Ascending aorta (tissue), 2 donors: ENCODE measurements around the gene PLA2G4A. TPM values are rescaled to one million over a fixed set of nuclear protein-coding genes. Genes with fewer than 3 reads are reported as not detected.

Experiments used
- DNase-seq, 2 donors: peaks; one replicate each; pipeline ENCODE4 v3.0.0-alpha.2; 2019; ENCODE audit warnings: low spot score in 2 of 2
- H3K27ac ChIP-seq, 2 donors: fragments of 200-600 bp; sonication (generic); one replicate each; pipeline ENCODE4 v1.5.1; 2016 to 2017; ENCODE audit warnings: mild to moderate bottlenecking in 1 of 2
- H3K27me3 ChIP-seq: fragments of 200-600 bp; sonication (generic); one replicate; pipeline ENCODE4 v1.5.1; 2017
- H3K36me3 ChIP-seq, 2 donors: fragments of 200-600 bp; sonication (generic); one replicate each; pipeline ENCODE4 v1.5.1; 2016
- H3K4me1 ChIP-seq, 2 donors: fragments of 200-600 bp; sonication (generic); one replicate each; pipeline ENCODE4 v1.5.1; 2016 to 2017; ENCODE audit warnings: mild to moderate bottlenecking in 1 of 2
- H3K4me3 ChIP-seq, 2 donors: fragments of 200-600 bp; sonication (generic); one replicate each; pipeline ENCODE4 v1.5.1; 2016 to 2017; ENCODE audit warnings: mild to moderate bottlenecking in 1 of 2
- H3K9me3 ChIP-seq, 2 donors: fragments of 200-600 bp; sonication (generic); one replicate each; pipeline ENCODE4 v1.5.1; 2016
- CTCF ChIP-seq, 3 experiments: fragments of 200-600 bp in 2 of 3; fragments of 450-650 bp in 1 of 3; sonication (generic) in 2 of 3; IDR thresholded peaks; one replicate each; pipeline ENCODE4 v1.5.1; 2016 to 2019; ENCODE audit warnings: antibody characterized with exemption in 3 of 3, mild to moderate bottlenecking in 1 of 3, moderate library complexity in 1 of 3
- intact Hi-C: fragments of 100-400 bp; cut with DNase I; formaldehyde crosslinking; loops from one replicate; pipeline ENCODE4 v1.15.1; 2023
- total RNA-seq: library from RNA; depleted of rRNA; stranded (reverse); fragments of >200 nt; gene quantifications from one replicate; pipeline ENCODE4 v1.1.0, GENCODE V29; 2016

PLA2G4A gene
- total RNA-seq, 1 donor from 2014 or later: 0.75 TPM

- Histone ChIP-seq H3K9me3 (no peaks in the 10 kb centered on the region), H3K27me3 (no peaks in the 10 kb centered on the region), H3K36me3 (no peaks in the 10 kb centered on the region), H3K4me1 (no peaks in the 10 kb centered on the region), H3K27ac (no peak overlapping the region), H3K4me3 (no peak overlapping the region)
- DNase-seq: no peak
- intact Hi-C loops: no loop called here
- no peak for TF ChIP-seq CTCF (IDR thresholded peaks at IDR 0.05)
These were observed 29.1 kb upstream of the PLA2G4A start for GRCh38 chr1:186799689-186800054.

DNA sequence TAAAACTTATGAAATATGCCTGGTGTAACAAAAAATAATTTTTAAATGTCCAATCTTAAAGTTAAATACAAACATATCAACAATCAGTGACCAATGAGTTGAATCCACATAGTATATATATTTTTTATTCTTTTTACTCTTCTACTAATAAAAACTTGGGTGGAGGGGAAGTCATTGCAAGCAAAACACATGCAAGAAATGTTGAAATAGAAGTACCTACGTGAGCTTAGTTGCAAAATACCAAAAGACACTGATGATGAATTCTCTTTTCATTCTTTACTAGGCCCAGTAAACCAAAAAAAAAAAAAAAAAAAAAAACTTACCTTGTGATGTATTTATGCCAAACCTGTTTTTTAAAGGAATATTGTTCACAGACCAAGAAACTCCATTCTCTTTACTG, 26.4 kb upstream of the PLA2G4A start:
- Histone ChIP-seq H3K4me3 (no peak overlapping the region), H3K9me3 (no peaks in the 10 kb centered on the region), H3K4me1 (no peaks in the 10 kb centered on the region), H3K27ac (no peak overlapping the region), H3K27me3 (no peaks in the 10 kb centered on the region), H3K36me3 (no peaks in the 10 kb centered on the region)
- no peak for TF ChIP-seq CTCF (IDR thresholded peaks at IDR 0.05)
- intact Hi-C loops: no loop called here
- DNase-seq: no peak

DNA sequence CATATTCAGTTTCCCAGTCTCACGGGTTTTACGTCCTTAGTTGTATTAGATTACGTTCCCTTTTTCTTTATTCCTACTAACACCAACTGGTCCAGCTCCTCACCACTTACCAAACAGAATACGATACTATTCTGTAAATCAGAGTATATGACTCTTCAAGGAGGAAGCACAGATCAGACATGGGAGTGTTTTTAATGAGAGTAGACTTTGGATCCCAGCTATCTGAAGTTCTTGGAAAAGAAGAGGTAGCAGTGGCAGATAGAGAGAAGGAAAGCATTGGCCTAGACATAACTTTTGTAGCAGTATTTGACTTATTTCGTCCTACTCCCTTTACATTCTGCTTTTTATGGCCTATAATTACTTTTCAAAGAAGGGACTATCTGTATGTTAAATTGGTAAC, 24.1 kb upstream of the PLA2G4A start:
- no peak for TF ChIP-seq CTCF (IDR thresholded peaks at IDR 0.05)
- intact Hi-C loops: no loop called here
- Histone ChIP-seq H3K4me3 (no peak overlapping the region), H3K36me3 (no peaks in the 10 kb centered on the region), H3K27ac (no peak overlapping the region), H3K9me3 (no peaks in the 10 kb centered on the region), H3K4me1 (no peaks in the 10 kb centered on the region), H3K27me3 (no peaks in the 10 kb centered on the region)
- no peak for DNase-seq

DNA sequence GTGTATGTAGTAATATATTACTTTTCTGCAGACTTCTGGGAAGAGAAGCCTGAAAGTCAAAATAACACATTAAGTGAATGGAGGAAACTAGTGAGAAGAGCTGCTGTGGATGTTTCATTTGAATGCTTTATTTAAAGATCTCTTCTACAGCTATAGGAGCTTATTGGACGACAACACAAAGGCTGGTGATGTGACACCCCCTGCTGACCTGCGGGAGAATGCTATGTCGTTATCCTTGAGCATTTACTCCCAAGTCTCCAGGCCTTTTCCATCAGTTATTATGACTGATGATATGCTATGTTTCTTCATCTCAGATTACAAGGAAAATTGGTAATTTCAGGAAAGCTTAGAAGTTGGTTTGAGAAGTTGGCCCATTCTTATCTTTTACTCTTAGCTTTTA, 22.3 kb upstream of the PLA2G4A start:
- no peak overlapping the region for H3K27ac ChIP-seq
- intact Hi-C loops: no loop called here
- no peak for TF ChIP-seq CTCF (IDR thresholded peaks at IDR 0.05)

GRCh38 chr1:186807163-186807562, 21.6 kb upstream of the PLA2G4A start:
- Histone ChIP-seq H3K9me3 (no peaks in the 10 kb centered on the region), H3K27ac (no peak overlapping the region), H3K4me3 (no peak overlapping the region), H3K4me1 (no peaks in the 10 kb centered on the region), H3K27me3 (no peaks in the 10 kb centered on the region), H3K36me3 (no peaks in the 10 kb centered on the region)
- TF ChIP-seq CTCF (IDR thresholded peaks at IDR 0.05): no peak
- DNase-seq: no peak
- intact Hi-C loops: no loop called here

More for the DNA sequence above, 22.3 kb upstream of the PLA2G4A start:
- no peak for DNase-seq
- Histone ChIP-seq H3K9me3 (no peaks in the 10 kb centered on the region), H3K4me1 (no peaks in the 10 kb centered on the region), H3K36me3 (no peaks in the 10 kb centered on the region), H3K4me3 (no peak overlapping the region), H3K27me3 (no peaks in the 10 kb centered on the region)

DNA sequence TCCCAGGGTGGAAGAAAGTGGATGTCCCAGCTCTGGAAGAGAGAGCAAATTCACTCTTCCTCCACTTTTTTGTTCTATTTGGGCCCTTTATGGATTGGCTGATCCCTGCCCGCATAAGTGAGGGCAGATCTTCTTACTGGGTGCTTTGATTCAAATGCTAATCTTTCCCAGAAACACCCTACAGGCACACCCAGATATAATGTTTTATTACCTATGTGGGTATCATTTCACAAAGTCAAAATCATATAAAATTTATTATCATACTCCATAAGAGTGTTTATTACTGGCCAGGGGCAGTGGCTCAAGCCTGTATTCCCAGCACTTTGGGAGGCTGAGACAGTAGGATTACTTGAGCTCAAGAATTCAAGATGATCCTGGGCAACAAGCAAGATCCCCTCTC, 16.9 kb upstream of the PLA2G4A start:
- DNase-seq: no peak
- H3K36me3 ChIP-seq: no peaks in the 10 kb centered on the region
- no peaks in the 10 kb centered on the region for H3K9me3 ChIP-seq
- TF ChIP-seq CTCF (IDR thresholded peaks at IDR 0.05): no peak
- H3K27me3 ChIP-seq: no peaks in the 10 kb centered on the region
- H3K4me1 ChIP-seq: no peaks in the 10 kb centered on the region
- H3K4me3 ChIP-seq: no peak overlapping the region
- H3K27ac ChIP-seq: no peak overlapping the region
- intact Hi-C loops: no loop called here
